Upper lobe of left lung (tissue), 4 donors: Measurements from ENCODE around the gene ARPP21.

Source experiments
- EP300 ChIP-seq, 4 donors: sonication (generic); formaldehyde crosslinking; IDR thresholded peaks; one replicate each; pipeline ENCODE4 v1.5.1; 2017; ENCODE audit warnings: antibody characterized with exemption in 4 of 4, control low read depth in 2 of 4
- POLR2A ChIP-seq, 4 donors: fragments of 450-650 bp; IDR thresholded peaks; one replicate each; pipeline ENCODE4 v1.5.1; 2016 to 2017; ENCODE audit warnings: antibody characterized with exemption in 4 of 4, mild to moderate bottlenecking in 2 of 4
- POLR2AphosphoS5 ChIP-seq, 2 donors: sonication (generic); formaldehyde crosslinking; IDR thresholded peaks; one replicate each; pipeline ENCODE4 v1.5.1; 2017; ENCODE audit warnings: antibody characterized with exemption in 2 of 2
- TF ChIP-seq, protein P1 (sequence below), 6 experiments: fragments of 450-650 bp in 4 of 6; fragments of 200-600 bp in 2 of 6; sonication (generic) in 2 of 6; IDR thresholded peaks; one replicate each; pipeline ENCODE4 v1.5.1; 2016 to 2019; ENCODE audit warnings: antibody characterized with exemption in 6 of 6

DNA sequence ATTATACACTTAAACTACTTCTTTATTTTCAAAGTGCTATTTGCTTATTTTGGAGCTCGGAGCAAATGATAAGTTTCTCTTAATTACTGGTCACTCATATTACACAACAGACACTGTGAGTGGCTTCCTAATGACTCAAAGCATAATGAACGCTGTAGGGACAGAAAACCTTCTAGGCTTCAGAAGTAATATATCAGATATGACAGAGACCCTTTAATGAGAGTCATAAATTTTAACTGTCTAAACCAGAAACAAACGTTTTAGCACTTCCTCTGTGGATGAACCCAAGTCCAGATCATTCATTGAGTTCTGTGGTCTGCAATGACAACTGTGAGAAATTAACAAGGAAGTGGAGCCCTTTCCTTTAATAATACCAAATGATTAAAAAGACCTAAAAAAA, 66.6 kb downstream of the ARPP21 start:
- TF ChIP-seq, protein P1, sequence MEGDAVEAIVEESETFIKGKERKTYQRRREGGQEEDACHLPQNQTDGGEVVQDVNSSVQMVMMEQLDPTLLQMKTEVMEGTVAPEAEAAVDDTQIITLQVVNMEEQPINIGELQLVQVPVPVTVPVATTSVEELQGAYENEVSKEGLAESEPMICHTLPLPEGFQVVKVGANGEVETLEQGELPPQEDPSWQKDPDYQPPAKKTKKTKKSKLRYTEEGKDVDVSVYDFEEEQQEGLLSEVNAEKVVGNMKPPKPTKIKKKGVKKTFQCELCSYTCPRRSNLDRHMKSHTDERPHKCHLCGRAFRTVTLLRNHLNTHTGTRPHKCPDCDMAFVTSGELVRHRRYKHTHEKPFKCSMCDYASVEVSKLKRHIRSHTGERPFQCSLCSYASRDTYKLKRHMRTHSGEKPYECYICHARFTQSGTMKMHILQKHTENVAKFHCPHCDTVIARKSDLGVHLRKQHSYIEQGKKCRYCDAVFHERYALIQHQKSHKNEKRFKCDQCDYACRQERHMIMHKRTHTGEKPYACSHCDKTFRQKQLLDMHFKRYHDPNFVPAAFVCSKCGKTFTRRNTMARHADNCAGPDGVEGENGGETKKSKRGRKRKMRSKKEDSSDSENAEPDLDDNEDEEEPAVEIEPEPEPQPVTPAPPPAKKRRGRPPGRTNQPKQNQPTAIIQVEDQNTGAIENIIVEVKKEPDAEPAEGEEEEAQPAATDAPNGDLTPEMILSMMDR (IDR thresholded peaks at IDR 0.05), result no peak
- TF ChIP-seq POLR2A (IDR thresholded peaks at IDR 0.05) (no peak), POLR2AphosphoS5 (IDR thresholded peaks at IDR 0.05) (no peak), EP300 (IDR thresholded peaks at IDR 0.05) (no peak)
